ENCODE results near the gene ATP2C1.

DNA sequence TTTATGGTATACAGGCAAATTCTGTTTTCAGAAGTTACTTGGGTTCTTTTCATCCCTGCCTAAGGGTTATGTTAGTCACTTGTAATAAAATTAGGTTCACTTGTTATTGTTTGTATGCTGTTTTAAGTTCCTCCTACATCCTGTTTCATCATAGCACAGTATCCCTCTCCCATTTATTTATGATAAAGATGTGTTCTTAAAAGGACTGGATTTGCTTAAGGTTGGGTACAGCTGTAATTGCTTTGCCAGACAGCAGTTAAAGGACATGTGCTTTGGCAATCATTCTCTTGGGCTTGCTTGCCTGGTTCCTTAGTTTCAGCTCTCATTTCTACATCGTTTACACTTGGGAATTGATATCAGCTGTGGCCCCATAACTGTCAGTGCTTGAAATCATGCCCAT is 11.7 kb downstream of the ATP2C1 start:
- TF ChIP-seq, protein P1, sequence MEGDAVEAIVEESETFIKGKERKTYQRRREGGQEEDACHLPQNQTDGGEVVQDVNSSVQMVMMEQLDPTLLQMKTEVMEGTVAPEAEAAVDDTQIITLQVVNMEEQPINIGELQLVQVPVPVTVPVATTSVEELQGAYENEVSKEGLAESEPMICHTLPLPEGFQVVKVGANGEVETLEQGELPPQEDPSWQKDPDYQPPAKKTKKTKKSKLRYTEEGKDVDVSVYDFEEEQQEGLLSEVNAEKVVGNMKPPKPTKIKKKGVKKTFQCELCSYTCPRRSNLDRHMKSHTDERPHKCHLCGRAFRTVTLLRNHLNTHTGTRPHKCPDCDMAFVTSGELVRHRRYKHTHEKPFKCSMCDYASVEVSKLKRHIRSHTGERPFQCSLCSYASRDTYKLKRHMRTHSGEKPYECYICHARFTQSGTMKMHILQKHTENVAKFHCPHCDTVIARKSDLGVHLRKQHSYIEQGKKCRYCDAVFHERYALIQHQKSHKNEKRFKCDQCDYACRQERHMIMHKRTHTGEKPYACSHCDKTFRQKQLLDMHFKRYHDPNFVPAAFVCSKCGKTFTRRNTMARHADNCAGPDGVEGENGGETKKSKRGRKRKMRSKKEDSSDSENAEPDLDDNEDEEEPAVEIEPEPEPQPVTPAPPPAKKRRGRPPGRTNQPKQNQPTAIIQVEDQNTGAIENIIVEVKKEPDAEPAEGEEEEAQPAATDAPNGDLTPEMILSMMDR (conservative IDR thresholded peaks at IDR 0.05; ENCODE audit: low read depth in 2 of 2), result no peak
- TF ChIP-seq, protein P2, sequence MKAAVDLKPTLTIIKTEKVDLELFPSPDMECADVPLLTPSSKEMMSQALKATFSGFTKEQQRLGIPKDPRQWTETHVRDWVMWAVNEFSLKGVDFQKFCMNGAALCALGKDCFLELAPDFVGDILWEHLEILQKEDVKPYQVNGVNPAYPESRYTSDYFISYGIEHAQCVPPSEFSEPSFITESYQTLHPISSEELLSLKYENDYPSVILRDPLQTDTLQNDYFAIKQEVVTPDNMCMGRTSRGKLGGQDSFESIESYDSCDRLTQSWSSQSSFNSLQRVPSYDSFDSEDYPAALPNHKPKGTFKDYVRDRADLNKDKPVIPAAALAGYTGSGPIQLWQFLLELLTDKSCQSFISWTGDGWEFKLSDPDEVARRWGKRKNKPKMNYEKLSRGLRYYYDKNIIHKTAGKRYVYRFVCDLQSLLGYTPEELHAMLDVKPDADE (IDR thresholded peaks at IDR 0.05), result no peak
- no peak for TF ChIP-seq EZH2phosphoT487 (IDR thresholded peaks at IDR 0.05; ENCODE audit: unreplicated experiment)
- TF ChIP-seq, protein P3, sequence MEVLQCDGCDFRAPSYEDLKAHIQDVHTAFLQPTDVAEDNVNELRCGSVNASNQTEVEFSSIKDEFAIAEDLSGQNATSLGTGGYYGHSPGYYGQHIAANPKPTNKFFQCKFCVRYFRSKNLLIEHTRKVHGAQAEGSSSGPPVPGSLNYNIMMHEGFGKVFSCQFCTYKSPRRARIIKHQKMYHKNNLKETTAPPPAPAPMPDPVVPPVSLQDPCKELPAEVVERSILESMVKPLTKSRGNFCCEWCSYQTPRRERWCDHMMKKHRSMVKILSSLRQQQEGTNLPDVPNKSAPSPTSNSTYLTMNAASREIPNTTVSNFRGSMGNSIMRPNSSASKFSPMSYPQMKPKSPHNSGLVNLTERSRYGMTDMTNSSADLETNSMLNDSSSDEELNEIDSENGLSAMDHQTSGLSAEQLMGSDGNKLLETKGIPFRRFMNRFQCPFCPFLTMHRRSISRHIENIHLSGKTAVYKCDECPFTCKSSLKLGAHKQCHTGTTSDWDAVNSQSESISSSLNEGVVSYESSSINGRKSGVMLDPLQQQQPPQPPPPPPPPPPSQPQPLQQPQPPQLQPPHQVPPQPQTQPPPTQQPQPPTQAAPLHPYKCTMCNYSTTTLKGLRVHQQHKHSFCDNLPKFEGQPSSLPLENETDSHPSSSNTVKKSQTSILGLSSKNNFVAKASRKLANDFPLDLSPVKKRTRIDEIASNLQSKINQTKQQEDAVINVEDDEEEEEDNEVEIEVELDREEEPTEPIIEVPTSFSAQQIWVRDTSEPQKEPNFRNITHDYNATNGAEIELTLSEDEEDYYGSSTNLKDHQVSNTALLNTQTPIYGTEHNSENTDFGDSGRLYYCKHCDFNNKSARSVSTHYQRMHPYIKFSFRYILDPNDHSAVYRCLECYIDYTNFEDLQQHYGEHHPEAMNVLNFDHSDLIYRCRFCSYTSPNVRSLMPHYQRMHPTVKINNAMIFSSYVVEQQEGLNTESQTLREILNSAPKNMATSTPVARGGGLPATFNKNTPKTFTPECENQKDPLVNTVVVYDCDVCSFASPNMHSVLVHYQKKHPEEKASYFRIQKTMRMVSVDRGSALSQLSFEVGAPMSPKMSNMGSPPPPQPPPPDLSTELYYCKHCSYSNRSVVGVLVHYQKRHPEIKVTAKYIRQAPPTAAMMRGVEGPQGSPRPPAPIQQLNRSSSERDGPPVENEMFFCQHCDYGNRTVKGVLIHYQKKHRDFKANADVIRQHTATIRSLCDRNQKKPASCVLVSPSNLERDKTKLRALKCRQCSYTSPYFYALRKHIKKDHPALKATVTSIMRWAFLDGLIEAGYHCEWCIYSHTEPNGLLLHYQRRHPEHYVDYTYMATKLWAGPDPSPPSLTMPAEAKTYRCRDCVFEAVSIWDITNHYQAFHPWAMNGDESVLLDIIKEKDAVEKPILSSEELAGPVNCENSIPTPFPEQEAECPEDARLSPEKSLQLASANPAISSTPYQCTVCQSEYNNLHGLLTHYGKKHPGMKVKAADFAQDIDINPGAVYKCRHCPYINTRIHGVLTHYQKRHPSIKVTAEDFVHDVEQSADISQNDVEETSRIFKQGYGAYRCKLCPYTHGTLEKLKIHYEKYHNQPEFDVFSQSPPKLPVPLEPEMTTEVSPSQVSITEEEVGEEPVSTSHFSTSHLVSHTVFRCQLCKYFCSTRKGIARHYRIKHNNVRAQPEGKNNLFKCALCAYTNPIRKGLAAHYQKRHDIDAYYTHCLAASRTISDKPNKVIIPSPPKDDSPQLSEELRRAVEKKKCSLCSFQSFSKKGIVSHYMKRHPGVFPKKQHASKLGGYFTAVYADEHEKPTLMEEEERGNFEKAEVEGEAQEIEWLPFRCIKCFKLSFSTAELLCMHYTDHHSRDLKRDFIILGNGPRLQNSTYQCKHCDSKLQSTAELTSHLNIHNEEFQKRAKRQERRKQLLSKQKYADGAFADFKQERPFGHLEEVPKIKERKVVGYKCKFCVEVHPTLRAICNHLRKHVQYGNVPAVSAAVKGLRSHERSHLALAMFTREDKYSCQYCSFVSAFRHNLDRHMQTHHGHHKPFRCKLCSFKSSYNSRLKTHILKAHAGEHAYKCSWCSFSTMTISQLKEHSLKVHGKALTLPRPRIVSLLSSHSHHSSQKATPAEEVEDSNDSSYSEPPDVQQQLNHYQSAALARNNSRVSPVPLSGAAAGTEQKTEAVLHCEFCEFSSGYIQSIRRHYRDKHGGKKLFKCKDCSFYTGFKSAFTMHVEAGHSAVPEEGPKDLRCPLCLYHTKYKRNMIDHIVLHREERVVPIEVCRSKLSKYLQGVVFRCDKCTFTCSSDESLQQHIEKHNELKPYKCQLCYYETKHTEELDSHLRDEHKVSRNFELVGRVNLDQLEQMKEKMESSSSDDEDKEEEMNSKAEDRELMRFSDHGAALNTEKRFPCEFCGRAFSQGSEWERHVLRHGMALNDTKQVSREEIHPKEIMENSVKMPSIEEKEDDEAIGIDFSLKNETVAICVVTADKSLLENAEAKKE (CRISPR knock-in tag; IDR thresholded peaks at IDR 0.05), result no peak

All from GM23338 (cell line).